IPS-NIHi7 (cell line): ENCODE data around the gene THG1L.

Experiments used
- DNase-seq: peaks from one replicate; pipeline ENCODE4 v3.0.0; 2012; ENCODE audit warnings: mixed read lengths; ENCODE audit errors: extremely low spot score

Gene THG1L

DNA sequence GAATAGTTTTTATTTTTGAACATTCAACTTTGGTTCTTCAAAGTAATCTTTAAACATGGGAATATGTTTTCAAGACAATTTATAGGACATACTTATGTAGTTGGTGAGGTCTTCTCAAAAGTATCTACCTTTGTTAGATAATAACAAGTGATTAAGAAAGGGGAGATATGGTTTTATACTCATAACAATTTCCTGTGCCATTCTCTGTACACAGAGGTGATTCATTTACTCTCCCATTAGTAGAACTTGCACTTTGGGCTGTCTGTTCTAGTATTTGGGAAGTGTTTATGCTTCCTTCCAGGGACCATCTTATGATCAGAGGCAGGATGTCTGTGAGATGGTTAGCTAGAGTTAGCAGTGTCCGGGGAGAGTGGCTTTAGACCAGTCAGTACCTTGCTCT is 27.5 kb downstream of the THG1L start:
- DNase-seq: no peak

GRCh38 chr5:157761690-157762621 is 30.7 kb downstream of the THG1L start:
- peak; percentile 82 for DNase-seq

DNA sequence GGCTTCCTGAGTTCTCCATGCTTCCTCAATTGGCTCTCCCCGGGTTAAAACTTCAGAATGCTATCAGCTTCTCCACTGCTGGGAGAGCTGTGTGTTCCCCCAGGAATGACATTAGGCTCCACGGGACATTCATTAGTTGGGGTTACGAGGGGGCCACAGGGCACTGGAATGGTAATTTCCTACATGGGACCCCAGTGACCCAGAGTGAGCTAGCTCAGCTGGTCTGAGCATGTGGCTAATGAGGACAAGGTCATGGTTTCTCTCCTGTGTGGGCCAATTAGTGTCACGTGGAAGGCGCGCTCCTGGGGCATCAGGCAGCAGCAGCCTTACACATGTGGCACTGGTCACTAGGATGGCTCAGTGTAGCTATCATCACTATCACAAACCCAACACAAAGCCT is 33.3 kb downstream of the THG1L start:
- no peak for DNase-seq

GRCh38 chr5:157766442-157766841 is 35.2 kb downstream of the THG1L start:
- no peak for DNase-seq

DNA sequence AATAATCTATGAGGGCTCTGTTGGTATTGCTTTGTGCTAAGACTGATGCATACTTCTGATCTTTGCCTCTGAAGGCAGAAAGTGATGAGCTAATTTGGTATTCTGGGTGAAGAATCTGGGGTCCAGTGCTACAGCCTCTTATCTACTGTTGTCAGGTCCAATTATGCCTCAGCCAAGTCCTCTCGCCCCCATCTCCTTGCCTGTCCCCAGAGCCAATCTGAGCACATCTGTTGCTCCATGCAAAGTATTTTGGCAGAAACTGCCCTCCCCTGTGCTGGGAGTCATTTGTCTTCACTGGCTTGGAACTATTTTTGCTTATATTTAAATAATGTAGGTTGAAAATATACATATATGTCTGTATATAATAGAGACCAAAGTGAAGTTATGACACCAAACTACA is 35.7 kb downstream of the THG1L start:
- no peak for DNase-seq

GRCh38 chr5:157767689-157768088 is 36.5 kb downstream of the THG1L start:
- DNase-seq: no peak

- DNase-seq: no peak
Measured at GRCh38 chr5:157770665-157771064, 39.4 kb downstream of the THG1L start.

GRCh38 chr5:157772127-157772526 is 40.9 kb downstream of the THG1L start:
- no peak for DNase-seq

DNA sequence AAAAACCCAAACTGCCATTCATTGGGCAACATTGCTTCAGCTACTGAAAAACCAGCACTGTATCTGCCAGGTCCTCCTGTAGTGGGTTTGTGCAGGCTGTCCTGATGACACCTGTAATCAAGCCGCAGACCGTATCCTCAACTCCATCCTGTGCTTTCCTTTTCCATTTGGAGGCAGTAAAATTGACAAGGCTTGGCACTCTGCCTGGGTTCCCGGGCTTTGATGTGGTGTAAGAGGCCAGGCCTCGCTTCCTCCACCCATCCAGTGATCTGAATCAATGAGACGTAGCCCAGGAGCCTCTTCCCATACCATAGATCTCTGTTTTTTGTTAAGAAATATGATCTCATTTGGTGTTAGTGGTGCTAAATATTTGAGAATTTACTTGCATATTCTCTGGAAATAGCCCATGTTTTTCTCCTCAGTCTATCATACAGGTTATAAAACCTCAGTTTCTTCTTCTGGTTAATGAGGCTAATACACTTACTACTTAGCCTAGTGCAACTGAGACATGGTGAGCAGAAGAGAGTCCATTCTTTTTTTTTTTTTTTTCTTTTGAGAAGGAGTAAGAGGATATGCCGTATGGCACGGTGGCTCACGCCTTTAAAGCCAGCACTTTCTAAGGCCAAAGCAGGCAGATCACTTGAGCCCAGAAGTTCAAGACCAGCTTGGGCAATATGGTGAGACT is 47.0 kb downstream of the THG1L start:
- DNase-seq: no peak

GRCh38 chr5:157779221-157779620 is 48.0 kb downstream of the THG1L start:
- DNase-seq: no peak

DNA sequence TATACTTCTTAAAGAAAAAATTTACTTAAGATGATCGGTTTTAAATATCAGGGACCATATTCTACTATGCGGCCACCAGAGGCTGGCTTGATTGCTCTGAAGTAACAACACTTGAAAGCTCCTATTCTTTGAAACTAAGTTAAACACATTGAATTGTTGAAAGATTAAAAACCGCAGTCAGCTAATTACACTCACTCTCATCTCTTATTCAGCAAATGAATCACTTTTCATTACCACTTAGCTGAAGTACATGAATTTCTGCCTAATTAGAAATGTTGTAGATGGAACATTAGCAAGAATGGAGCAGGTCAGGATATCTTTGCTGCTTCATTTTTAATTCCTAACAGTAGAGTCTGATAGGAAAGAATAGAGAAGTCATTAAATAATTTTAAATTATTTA is 54.6 kb downstream of the THG1L start:
- no peak for DNase-seq
